Stimulated activated CD8-positive, alpha-beta memory T cell treated with anti-CD3 and anti-CD28 coated beads, Interleukin-15, amount 100 ng/mL, for 1 hour (primary cell): Measurements from ENCODE around the gene RMDN3.

ENCODE experiments used
- DNase-seq: peaks from one replicate; pipeline ENCODE4 v3.0.0-alpha.2; 2020; ENCODE audit warnings: low read depth

The RMDN3 gene

DNA sequence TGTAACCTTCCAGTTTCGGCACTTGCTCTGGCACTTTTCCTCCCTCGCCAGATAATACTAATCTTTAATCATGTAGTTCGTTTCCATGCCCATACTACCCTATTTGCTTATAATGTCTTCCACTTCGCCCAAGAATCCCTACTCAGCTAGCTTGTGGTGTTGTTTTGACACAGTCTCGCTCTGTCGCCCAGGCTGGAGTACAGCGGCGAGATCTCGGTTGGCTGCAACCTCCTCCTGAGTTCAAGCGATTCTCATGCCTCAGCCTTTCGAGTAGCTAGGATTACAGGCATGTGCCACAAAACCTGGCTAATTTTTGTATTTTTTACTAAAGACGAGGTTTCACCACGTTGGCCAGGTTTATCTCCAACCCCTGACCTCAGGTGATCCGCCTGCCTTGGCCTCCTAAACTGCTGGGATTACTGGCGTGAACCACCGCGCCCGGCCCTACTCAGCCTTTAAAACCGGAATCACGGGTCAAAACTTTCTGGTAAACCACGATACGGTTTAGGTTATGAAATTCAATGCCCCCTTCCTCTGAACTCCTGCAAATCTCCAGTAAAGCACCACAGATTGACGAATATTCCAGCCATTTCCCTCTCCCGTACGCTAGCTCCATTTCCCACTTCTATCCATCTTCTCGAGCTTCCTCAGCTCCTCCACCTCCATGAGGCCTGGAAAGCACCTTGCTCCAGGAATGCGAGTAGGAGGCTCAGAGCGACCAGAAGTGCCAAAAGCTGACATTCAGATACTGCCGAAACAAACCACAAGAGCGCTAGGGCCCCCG lies 61.0 kb downstream of the RMDN3 start:
- no peak for DNase-seq

DNA sequence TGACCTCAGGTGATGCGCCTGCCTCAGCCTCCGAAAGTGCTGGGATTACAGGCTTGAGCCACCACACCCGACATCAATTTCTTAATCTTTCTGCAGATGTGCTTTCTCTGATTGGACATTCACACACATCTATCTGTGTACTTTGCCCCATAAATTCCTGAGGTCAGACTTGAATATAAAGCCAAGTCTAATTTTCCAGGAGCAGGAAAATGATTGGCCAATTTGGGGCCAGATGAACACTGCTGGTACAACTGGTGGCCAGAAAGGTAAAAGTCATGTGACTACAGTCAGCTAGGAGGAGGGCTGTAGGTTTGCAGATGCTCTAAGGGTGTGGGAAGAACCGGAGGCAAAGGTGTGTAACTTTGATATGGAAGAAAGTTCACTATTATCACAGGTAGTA lies 63.3 kb downstream of the RMDN3 start:
- DNase-seq = no peak

- no peak for DNase-seq
Observed at GRCh38 chr15:40688932-40689799, 65.9 kb downstream of the RMDN3 start.
